IPS DF 6.9 (cell line): ENCODE data around the gene TSPAN9.

Source experiments
- DNase-seq: peaks from one replicate; pipeline ENCODE4 v3.0.0-alpha.2; 2013; ENCODE audit warnings: low read depth, low spot score
- H3K27ac ChIP-seq: one replicate; pipeline ENCODE4 v1.5.1; 2013; ENCODE audit warnings: low read length, control low read depth
- H3K27me3 ChIP-seq: 2 replicates; pipeline ENCODE4 v1.6.1; 2013; ENCODE audit warnings: mild to moderate bottlenecking, low read length; ENCODE audit not compliant: control insufficient read depth, insufficient read depth
- H3K36me3 ChIP-seq: 2 replicates; pipeline ENCODE4 v1.6.1; 2013; ENCODE audit warnings: low read length; ENCODE audit not compliant: control insufficient read depth, insufficient read depth
- H3K4me1 ChIP-seq: 2 replicates; pipeline ENCODE4 v1.6.1; 2013; ENCODE audit warnings: low read length; ENCODE audit not compliant: control insufficient read depth, insufficient read depth
- H3K4me3 ChIP-seq: 2 replicates; pipeline ENCODE4 v1.5.1; 2013; ENCODE audit warnings: mild to moderate bottlenecking, low read length
- H3K9me3 ChIP-seq: 2 replicates; pipeline ENCODE4 v1.6.1; 2013; ENCODE audit warnings: low read length, inconsistent platforms; ENCODE audit not compliant: control insufficient read depth, insufficient read depth
- WGBS: extraction: QIAGEN DNeasy Blood & Tissue Kit; methylation state at CpG from one replicate; pipeline ENCODE4 v1.1.7; 2013; ENCODE audit warnings: mixed read lengths, missing lambda C conversion rate; ENCODE audit not compliant: insufficient read length, insufficient coverage; 5-methylcytosine and 5-hydroxymethylcytosine counted together

Gene TSPAN9

DNA sequence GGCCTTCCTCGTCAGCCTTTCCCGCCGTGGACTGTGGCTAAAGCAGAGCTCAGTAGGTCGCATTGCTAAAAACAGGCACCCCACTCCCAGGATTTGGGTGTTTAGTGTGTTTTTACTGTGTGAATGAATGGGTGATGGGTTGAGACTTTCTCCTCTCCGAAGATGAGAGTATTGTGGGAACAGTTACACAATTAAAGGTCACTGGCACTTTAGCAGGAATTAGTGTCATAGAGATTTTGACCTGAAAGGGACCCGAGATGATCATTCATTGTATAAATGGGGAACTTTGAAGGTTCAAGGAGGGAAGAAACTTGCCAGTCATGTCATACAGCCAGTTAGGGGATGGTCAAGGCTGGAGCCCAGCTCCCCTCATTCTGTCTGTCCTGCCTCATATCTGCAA is 56.9 kb downstream of the TSPAN9 start:
- no peaks in the 10 kb centered on the region for H3K27me3 ChIP-seq
- no peak overlapping the region for H3K27ac ChIP-seq
- peaks cover 13% of the 10 kb centered on the region for H3K4me1 ChIP-seq
- H3K9me3 ChIP-seq, result no peaks in the 10 kb centered on the region
- H3K36me3 ChIP-seq, result no peaks in the 10 kb centered on the region; the same call in 1 of the 2 replicates
- WGBS, result no CpG with 5 or more reads among the region's 6 CpGs
- no peak for DNase-seq
- no peak overlapping the region for H3K4me3 ChIP-seq

DNA sequence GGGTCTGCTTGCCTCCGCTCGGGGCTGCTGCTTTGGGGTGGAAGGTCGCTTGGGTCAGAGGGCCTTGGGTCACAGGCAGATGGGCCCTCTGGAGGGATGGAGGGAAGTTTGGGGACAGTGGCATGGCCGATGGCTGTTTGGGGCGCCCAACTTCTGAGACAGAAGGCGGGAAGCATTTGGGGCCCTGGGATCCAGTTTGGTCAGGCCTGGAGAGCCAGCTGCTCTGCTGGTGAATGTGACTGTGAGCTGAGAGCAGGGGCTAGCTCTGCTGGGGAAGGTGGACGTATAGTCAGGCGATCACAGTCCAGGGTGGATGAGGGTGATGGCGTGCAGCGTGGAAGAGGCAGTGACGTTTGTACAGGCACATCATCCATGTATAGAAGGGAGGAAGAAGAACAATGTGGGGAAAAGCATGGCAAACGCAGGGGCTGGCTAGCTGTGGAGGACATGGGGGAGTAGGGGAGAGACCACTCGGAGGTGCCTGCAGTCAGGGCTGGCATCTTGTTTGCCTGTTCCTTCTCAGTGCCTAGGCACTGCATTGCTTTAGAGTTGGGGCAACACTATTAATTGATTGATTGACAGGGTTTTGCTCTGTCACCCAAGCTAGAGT is 57.5 kb downstream of the TSPAN9 start:
- no peak overlapping the region for H3K4me3 ChIP-seq
- no peaks in the 10 kb centered on the region for H3K27me3 ChIP-seq
- no CpG with 5 or more reads among the region's 13 CpGs for WGBS
- no peak overlapping the region for H3K27ac ChIP-seq
- H3K4me1 ChIP-seq, result peaks cover 15% of the 10 kb centered on the region
- DNase-seq, result no peak
- H3K9me3 ChIP-seq, result no peaks in the 10 kb centered on the region
- no peaks in the 10 kb centered on the region; the same call in 1 of the 2 replicates for H3K36me3 ChIP-seq

DNA sequence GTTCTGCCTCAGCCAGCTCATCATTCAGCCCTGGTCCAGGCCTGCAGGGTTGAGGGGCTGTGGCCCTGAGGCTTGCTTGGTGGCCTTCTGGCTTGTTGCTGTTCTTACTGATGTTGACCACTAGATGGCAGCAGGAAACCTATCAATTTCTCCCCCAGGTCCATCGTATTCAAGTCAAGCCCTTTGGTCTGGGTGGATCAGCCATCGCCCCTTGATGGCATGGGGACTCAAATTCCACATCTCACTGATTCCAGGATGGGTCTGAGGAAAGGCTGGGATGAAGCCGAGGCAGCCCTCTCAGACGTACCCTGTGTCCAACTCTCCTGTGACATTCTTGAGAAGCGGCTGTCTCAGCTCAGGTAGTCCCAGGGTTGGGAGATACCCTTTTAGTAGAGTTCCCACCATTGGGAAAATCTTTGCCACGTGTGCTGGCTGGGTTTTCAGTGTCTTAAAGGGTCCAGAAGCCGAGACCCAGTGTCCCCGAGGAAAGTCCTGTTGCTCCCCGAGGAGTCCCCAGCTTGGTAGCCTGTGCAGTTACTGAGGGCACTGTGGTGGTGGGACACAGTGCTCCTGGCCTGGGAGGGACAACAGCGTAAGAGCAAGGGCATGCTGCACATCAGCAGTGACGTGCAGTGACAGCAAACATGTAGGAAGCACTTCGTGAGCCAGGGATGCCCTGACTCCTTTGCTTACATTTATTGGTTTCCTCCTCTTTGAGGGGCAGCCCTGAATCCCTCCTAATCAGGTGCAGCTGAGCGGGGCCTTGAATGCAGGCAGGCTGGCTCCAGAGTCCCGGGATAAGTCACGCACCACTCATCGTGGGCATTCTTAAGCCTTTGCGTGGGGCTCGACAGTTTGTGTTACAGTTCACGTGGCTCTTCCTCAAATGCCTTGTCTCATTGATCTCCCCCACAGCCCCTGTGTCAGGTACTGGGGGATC is 58.6 kb downstream of the TSPAN9 start:
- H3K27me3 ChIP-seq, result no peaks in the 10 kb centered on the region
- no peaks in the 10 kb centered on the region; the same call in 1 of the 2 replicates for H3K36me3 ChIP-seq
- WGBS, result no CpG with 5 or more reads among the region's 19 CpGs
- peaks cover 16% of the 10 kb centered on the region for H3K4me1 ChIP-seq
- DNase-seq, result peak; percentile 88
- no peaks in the 10 kb centered on the region for H3K9me3 ChIP-seq
- no peak overlapping the region for H3K27ac ChIP-seq
- H3K4me3 ChIP-seq, result no peak overlapping the region

DNA sequence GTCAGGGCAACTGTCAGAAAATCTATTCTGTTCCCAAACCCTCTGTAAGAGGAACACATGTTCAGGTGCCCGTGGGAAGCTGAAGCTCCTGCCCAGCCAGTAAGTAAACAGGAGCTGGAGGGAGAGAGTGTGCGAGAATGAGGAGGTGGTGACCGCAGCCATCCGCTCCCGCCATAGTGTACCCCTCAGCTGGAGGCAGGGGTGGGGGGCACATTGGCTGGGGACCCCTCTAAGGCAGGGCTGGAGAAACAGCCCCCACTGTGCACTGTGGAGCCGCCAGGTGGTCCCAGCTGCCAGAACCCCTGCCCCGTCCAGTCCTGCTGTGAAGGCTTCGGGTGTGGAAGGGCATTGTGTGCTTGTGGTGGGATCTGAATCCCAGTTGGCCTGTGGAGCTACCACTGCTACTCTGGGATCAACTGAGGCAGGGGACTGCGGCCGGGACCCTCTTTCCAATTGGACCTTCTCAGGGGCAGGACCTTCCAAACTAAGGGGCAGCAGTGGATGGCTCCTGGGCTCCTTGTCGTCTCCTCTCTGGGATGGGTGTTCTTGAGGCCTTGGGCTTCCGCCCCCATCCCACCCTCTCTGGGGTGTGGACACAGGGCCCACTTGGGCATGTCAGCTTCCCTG is 59.6 kb downstream of the TSPAN9 start:
- peaks cover 13% of the 10 kb centered on the region for H3K4me1 ChIP-seq
- no peaks in the 10 kb centered on the region for H3K9me3 ChIP-seq
- H3K36me3 ChIP-seq, result no peaks in the 10 kb centered on the region
- H3K4me3 ChIP-seq, result no peak overlapping the region
- DNase-seq, result no peak
- no CpG with 5 or more reads among the region's 12 CpGs for whole genome bisulfite sequencing
- H3K27me3 ChIP-seq, result no peaks in the 10 kb centered on the region
- H3K27ac ChIP-seq, result no peak overlapping the region

DNA sequence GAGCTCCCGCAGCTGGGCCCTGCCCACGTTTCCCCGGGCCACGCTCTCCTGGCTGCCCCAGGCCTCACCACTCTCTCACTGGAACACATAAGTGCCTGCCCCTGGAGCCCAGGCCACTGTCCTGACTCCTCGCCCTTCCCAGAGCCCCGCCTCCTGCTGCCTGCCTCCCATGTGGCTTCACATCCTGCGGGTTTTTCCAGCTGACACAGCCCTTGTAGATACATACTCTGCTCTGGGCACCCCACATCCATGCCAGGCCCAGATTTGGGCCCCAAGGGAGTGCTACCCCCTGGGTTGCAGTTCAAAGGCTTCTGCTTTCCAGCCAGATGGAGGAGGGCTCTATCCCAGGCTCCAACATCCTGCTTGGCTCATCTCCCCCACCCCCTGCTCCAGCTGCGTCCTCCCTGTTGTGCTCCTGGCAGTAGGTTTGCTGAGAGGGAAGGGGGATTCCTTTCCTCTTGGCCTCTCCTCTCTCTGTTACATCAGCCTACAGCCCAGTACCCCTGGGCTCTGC is 60.1 kb downstream of the TSPAN9 start:
- H3K36me3 ChIP-seq, result no peaks in the 10 kb centered on the region; the same call in 1 of the 2 replicates
- no peaks in the 10 kb centered on the region for H3K9me3 ChIP-seq
- peaks cover 13% of the 10 kb centered on the region for H3K4me1 ChIP-seq
- H3K4me3 ChIP-seq, result no peak overlapping the region
- DNase-seq, result no peak
- H3K27ac ChIP-seq, result no peak overlapping the region
- WGBS, result no CpG with 5 or more reads among the region's 8 CpGs
- H3K27me3 ChIP-seq, result no peaks in the 10 kb centered on the region

DNA sequence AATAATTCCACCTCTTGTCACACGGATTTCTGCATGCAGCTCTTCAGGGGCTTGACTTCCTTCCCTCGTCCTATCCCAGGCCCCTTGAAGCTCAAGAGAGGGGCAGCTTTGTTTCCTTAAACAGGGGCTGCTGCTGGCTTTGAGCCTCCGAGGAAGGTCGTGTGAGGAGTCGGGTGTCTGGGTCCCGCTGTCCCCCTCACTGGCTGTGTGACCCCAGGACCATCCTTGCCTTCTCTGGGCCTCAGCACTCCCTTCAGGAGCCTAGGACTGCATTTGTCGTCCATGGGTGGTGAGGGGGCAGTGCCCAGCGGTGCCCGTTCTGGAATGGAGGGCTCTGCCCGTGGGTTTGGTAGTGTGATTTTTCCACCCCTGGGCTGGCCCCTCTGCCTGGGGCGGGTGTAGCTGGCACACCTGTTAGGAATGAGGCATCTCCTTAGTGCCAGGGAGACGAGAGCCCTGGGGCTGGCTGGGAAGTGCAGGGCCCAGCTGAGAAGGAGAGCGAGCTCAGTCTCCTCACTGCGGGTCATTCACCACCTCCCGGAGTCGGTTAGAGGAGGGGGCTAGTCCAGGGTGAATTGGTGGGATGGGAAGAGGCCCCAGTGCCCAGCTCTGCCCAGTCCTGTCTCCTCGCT is 60.8 kb downstream of the TSPAN9 start:
- no peak for DNase-seq
- no peaks in the 10 kb centered on the region; the same call in 1 of the 2 replicates for H3K36me3 ChIP-seq
- H3K27ac ChIP-seq, result no peak overlapping the region
- H3K9me3 ChIP-seq, result no peaks in the 10 kb centered on the region
- H3K4me3 ChIP-seq, result no peak overlapping the region
- no peaks in the 10 kb centered on the region for H3K27me3 ChIP-seq
- H3K4me1 ChIP-seq, result peaks cover 13% of the 10 kb centered on the region
- no CpG with 5 or more reads among the region's 17 CpGs for WGBS

DNA sequence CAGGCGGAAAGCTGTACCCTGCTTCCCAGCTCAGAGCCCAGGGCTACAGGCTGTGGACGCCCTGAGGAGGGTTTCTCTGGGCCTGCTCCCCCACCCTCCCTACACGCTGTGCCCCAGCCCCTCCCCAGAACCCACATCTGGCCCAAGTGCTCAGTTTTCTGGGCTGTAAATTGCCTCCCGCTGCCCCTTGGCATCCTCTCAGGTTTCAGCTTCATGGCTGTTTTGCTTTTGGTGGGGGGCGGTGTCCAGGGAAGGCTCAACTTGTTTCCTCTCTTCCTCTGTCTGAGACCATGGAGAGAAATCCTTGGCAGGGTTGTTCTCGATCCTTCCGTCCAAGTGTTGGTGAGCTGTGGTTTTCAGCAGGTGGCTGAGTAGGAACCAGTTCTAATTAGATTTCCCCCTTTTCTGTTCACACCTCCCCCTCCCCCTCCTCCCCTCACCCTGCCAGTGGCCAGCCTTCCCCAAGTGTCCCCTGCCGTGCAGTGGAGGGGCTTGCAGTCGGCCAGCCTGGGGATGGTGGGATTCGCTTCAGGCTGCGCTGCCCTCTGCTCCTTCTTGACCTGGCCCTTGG is 61.8 kb downstream of the TSPAN9 start:
- Histone ChIP-seq H3K36me3 (no peaks in the 10 kb centered on the region; the same call in 1 of the 2 replicates), H3K27ac (no peak overlapping the region), H3K4me1 (peaks cover 13% of the 10 kb centered on the region), H3K27me3 (no peaks in the 10 kb centered on the region), H3K4me3 (no peak overlapping the region), H3K9me3 (no peaks in the 10 kb centered on the region)
- WGBS, result no CpG with 5 or more reads among the region's 11 CpGs
- no peak for DNase-seq

DNA sequence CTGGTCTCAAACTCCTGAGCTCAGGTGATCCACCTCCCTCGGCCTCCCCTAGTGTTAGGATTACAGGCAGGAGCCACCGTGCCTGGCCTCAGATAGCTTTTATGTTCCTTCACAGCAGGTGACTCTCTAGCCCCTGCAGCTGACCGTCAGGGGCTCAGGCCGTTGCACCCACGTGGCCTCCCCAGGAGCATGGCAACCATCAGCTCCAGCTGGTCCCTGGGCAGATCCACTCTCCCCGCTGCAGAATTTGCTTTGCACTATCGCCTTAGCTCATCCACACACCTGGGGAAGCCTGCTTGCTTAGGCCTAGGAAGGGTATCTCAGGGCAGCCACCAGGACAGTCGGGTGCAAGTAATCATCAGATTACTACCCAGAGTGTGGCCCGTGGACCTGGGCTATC is 62.6 kb downstream of the TSPAN9 start:
- WGBS, result no CpG with 5 or more reads among the region's 9 CpGs
- Histone ChIP-seq H3K27ac (no peak overlapping the region), H3K4me1 (peaks cover 13% of the 10 kb centered on the region), H3K4me3 (no peak overlapping the region), H3K36me3 (no peaks in the 10 kb centered on the region; the same call in 1 of the 2 replicates), H3K9me3 (no peaks in the 10 kb centered on the region), H3K27me3 (no peaks in the 10 kb centered on the region)
- DNase-seq, result no peak

DNA sequence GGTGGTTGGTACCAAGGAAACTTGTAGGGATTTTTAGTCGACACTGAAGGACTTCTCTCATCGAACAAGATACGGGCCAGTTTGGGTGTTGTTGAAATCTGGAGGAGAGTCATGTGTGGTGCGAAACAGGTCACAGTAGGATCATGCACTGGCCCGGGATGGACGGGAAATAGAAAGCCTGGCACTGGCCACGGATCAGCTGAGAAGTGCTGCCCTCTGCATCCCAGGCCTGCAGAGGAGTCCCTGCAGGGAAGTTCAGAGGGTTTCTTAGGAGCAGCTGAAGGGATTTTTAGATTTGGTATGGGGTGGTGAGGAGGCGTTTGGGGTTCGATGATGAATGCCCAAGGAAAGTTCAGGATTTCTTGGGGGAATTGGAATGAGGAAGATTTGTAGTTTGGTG is 63.1 kb downstream of the TSPAN9 start:
- no peak for DNase-seq
- no peaks in the 10 kb centered on the region for H3K9me3 ChIP-seq
- WGBS, result 100% methylated on average over 2 of the region's 9 CpGs
- peaks cover 13% of the 10 kb centered on the region for H3K4me1 ChIP-seq
- no peak overlapping the region for H3K27ac ChIP-seq
- H3K36me3 ChIP-seq, result no peaks in the 10 kb centered on the region; the same call in 1 of the 2 replicates
- H3K27me3 ChIP-seq, result no peaks in the 10 kb centered on the region
- H3K4me3 ChIP-seq, result no peak overlapping the region
